Measurements from ENCODE around the gene VAPB. TPM values are rescaled to one million over a fixed set of nuclear protein-coding genes. Genes with fewer than 3 reads are reported as not detected.

VAPB gene
- total and polyA plus RNA-seq, 10 donors: 11.2 to 32.5 (median 23.3) TPM

GRCh38 chr20:58377766-58378401 is 11.1 kb upstream of the VAPB start:
- peaks cover 0 to 18% (median 0%) of the 10 kb centered on the region in 7 donors for H3K27me3 ChIP-seq (replicated peaks in 1 of 7)
- whole genome bisulfite sequencing, 5 donors: 49 to 67% (median 63%) methylated on average over 7 of the region's 7 CpGs
- intact Hi-C loops (cut with DNase I; ENCODE audit: low total_unique reads): no loop called here
- peaks cover 0 to 3% (median 0%) of the 10 kb centered on the region in 6 donors for H3K4me1 ChIP-seq
- H3K36me3 ChIP-seq: no peaks in the 10 kb centered on the region
- TF ChIP-seq POLR2A (IDR thresholded peaks at IDR 0.05) (no peak), POLR2AphosphoS5 (IDR thresholded peaks at IDR 0.05) (no peak), CTCF (IDR thresholded peaks at IDR 0.05 in 8 of 11, conservative IDR thresholded peaks at IDR 0.05 in 3 of 11) (no peak)
- peaks cover 0 to 18% (median 7%) of the 10 kb centered on the region in 8 donors for H3K9me3 ChIP-seq
- H3K27ac ChIP-seq: no peak overlapping the region
- DNase-seq: no peak
- no peak overlapping the region for H3K4me3 ChIP-seq

- peaks cover 0 to 2% (median 0%) of the 10 kb centered on the region in 6 donors for H3K4me1 ChIP-seq
- H3K36me3 ChIP-seq: no peaks in the 10 kb centered on the region
- DNase-seq: no peak
- 56 to 66% (median 60%) methylated on average over 3 of the region's 3 CpGs for WGBS, 5 donors
- no peak overlapping the region for H3K4me3 ChIP-seq
- intact Hi-C loops (cut with DNase I; ENCODE audit: low total_unique reads): no loop called here
- no peak overlapping the region for H3K27ac ChIP-seq
- TF ChIP-seq CTCF (IDR thresholded peaks at IDR 0.05 in 8 of 11, conservative IDR thresholded peaks at IDR 0.05 in 3 of 11): no peak
- no peak for TF ChIP-seq POLR2A (IDR thresholded peaks at IDR 0.05)
- no peak for TF ChIP-seq POLR2AphosphoS5 (IDR thresholded peaks at IDR 0.05)
- H3K27me3 ChIP-seq (replicated peaks in 1 of 7): peaks cover 0 to 18% (median 0%) of the 10 kb centered on the region in 7 donors
- H3K9me3 ChIP-seq: peaks cover 0 to 18% (median 7%) of the 10 kb centered on the region in 8 donors
Measured at GRCh38 chr20:58378704-58379103, 10.3 kb upstream of the VAPB start.

- Histone ChIP-seq H3K27me3 (replicated peaks in 1 of 7) (peaks cover 0 to 30% (median 0%) of the 10 kb centered on the region in 7 donors), H3K27ac (no peak overlapping the region), H3K36me3 (no peaks in the 10 kb centered on the region), H3K4me3 (no peak overlapping the region), H3K9me3 (peaks cover 0 to 18% (median 7%) of the 10 kb centered on the region in 8 donors), H3K4me1 (no peaks in the 10 kb centered on the region)
- TF ChIP-seq POLR2A (IDR thresholded peaks at IDR 0.05): no peak
- TF ChIP-seq CTCF (IDR thresholded peaks at IDR 0.05 in 8 of 11, conservative IDR thresholded peaks at IDR 0.05 in 3 of 11): no peak
- TF ChIP-seq POLR2AphosphoS5 (IDR thresholded peaks at IDR 0.05): no peak
- DNase-seq: no peak
- WGBS, 5 donors: 81 to 93% (median 88%) methylated on average over 7 of the region's 7 CpGs
- intact Hi-C loops (cut with DNase I; ENCODE audit: low total_unique reads): no loop called here
Measured at GRCh38 chr20:58381627-58382026, 7.4 kb upstream of the VAPB start.

GRCh38 chr20:58382096-58382495 is 6.9 kb upstream of the VAPB start:
- TF ChIP-seq POLR2A (IDR thresholded peaks at IDR 0.05) (no peak), POLR2AphosphoS5 (IDR thresholded peaks at IDR 0.05) (no peak), CTCF (IDR thresholded peaks at IDR 0.05 in 8 of 11, conservative IDR thresholded peaks at IDR 0.05 in 3 of 11) (no peak)
- Histone ChIP-seq H3K9me3 (peaks cover 0 to 18% (median 7%) of the 10 kb centered on the region in 8 donors), H3K27ac (no peak overlapping the region), H3K27me3 (replicated peaks in 1 of 7) (peaks cover 0 to 30% (median 0%) of the 10 kb centered on the region in 7 donors), H3K4me1 (no peaks in the 10 kb centered on the region), H3K36me3 (no peaks in the 10 kb centered on the region), H3K4me3 (no peak overlapping the region)
- 82 to 92% (median 90%) methylated on average over 4 of the region's 4 CpGs for WGBS, 5 donors
- DNase-seq: no peak
- intact Hi-C loops (cut with DNase I; ENCODE audit: low total_unique reads): no loop called here
